HTR-8/SVneo (cell line): ENCODE data around the gene DLD.
"Not testable (repeated sequence)": the region's sequence is repeated elsewhere in the genome, so short reads cannot be mapped to it uniquely, and the experiment has no call there.

Source experiments
- DNase-seq: peaks from one replicate; pipeline ENCODE4 v3.0.0; 2011; ENCODE audit warnings: low spot score, mixed read lengths; ENCODE audit not compliant: insufficient read length
- FAIRE-seq: peaks from 2 replicates; lab custom pipeline; 2011; peaks lifted over from hg19 to GRCh38; lab: Jason Lieb, UNC

DLD gene

GRCh38 chr7:107939573-107940489 lies 48.8 kb downstream of the DLD start:
- DNase-seq (no peak), FAIRE-seq (no peak)

GRCh38 chr7:107940951-107941350 lies 50.0 kb downstream of the DLD start:
- no peak for FAIRE-seq
- DNase-seq: no peak

- DNase-seq (no peak), FAIRE-seq (no peak)
These were observed 52.0 kb downstream of the DLD start for GRCh38 chr7:107943018-107943417.

DNA sequence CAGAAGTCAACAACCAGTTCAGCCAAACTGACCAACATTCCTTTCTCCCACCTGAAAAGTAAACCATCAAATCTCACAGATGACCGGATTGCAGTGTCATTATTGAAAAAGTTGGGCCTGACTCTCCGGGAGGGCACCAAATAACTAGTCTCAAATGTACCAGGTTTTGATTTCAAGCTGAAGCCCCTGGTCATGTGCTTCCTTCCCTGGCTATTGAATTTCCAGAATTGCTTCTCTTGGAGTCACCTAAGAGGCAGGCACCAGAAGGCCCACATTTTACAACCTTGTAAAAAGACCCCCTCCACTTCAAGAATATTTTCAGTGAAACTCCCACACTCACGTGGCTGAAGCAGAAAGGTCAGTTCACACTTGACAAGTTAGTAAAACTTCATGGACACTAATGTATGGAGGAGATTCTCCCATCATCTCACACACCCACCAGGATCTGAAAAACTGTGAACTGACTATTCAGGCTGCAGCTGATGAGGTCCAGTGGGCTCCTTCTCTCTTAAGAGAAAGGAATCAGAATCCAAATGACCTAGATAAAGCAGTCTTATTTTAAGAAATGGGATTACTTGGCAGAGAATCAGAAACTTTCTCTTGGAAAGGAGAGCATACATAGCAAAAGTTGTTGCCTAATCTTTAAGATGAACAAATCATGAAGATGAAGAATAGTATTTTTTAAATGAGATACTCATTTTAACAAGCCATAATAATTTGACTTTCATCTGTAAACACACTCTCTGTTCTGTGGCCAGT lies 53.6 kb downstream of the DLD start:
- FAIRE-seq: no peak

DNA sequence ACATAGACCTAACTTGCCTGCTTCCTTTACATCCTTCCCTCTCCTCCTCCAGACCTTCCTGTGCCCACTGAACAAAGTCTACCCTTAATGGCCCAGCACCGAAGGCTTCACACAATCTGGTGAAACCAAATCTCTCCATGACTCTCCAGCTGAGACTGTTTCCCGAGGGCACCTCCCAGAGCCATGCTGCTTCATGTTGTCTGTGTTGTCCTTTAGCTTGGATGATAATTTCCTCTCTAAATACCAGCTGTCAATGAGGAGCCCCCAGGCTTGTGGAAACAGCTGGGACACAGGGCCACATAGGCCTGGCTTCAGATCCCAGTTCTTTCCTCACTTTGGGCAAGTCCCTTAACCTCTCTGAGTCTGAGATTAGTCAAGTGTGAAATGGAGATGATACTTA lies 54.3 kb downstream of the DLD start:
- FAIRE-seq (no peak), DNase-seq (no peak)

More for the DNA sequence above, 53.6 kb downstream of the DLD start:
- no peak for DNase-seq

- no peak for FAIRE-seq
- DNase-seq: no peak
These were observed 55.5 kb downstream of the DLD start for GRCh38 chr7:107946451-107946850.

GRCh38 chr7:107946881-107947280 lies 55.9 kb downstream of the DLD start:
- FAIRE-seq: no peak
- DNase-seq: no peak

DNA sequence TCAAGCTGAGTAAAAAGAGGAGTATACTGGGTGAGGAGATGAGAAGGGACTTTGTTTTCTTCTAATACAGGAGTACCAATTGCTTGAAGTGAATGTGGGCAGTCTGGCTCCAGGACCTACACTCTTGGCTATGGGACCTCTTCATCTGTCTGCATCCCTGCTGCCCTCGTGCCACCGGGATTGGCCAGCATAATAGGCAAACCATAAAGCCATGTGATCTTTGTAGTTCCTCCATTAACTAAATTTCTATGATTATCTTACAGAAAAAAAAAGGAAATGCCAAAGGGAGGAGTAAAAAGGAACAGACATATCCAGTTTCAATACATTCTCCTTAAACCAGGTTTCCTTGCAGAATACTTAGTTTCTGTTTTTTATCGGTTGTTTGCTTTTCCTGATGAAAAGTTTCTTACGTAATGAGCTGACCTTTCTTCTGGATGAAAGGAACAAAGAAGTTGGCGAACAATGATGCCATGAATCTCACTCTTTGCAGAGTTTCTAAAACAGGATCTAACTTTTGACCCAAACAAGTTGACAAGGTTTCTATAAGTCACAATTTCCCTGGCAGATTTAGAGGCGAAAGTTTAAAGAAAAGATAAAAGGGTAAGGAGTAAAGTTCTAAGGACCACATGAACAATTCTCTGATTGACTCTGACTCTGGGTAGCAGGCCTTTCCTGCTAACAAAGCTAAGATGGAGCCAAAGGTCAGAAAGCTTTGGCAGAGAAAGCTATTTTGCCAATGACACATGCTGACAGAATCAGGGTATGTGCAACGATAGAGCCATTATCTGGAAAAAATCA lies 57.9 kb downstream of the DLD start:
- DNase-seq (peak; percentile 51), FAIRE-seq (no peak)

GRCh38 chr7:107949443-107949935 lies 58.5 kb downstream of the DLD start:
- no peak for FAIRE-seq
- DNase-seq: no peak

DNA sequence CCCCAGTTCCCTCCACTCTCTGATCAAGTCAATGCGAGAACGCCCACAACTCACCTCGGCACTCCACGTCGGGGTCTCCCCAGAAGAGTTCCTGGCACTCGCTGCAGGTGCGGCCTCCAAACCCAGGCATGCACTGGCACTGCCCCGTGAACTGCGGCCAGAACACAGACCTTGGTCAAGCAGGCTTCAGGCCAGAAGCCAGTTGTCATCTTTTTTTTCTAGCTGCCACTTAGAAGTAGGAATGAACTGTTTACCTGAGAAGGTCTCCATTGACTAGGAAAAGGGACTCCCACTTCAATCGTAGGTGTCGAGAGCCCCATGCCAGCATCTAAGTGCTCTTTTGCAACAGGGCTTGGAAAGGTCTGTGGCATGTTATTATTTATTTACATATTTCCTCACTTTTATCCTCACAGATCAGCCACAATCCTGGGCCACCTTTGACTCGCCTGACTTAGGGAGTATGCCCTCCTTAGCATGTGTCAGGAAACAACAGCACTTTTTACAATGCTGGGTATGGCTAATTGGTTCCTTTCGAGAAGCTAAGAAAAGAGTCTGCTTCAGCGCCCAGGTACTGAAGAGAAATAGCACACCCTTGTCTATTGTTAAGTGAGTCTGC lies 60.3 kb downstream of the DLD start:
- DNase-seq (no peak), FAIRE-seq (no peak)

GRCh38 chr7:107951896-107952295 lies 60.9 kb downstream of the DLD start:
- DNase-seq (no peak), FAIRE-seq (no peak)

- DNase-seq: no peak
- no peak for FAIRE-seq
These were observed 62.4 kb downstream of the DLD start for GRCh38 chr7:107953265-107953923.

DNA sequence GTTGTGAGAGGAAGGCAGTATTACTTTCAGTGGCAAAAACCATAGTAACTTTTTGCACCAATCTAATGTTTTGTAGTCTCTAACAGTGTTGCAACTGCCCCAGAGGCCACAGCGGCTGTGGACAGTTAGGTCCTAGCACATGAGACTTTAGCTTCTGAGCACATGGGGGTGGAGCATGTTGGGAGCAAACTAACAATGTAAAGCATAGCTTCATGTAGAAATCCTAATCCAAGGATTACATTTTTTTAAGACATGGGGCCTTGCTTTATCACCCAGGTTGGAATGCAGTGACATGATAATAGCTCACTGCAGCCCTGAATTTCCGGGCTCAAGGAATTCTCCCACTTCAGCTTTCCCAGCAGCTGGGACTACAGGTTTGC lies 62.9 kb downstream of the DLD start:
- FAIRE-seq: no peak
- no peak for DNase-seq

GRCh38 chr7:107955394-107955793 lies 64.4 kb downstream of the DLD start:
- DNase-seq: no peak
- no peak for FAIRE-seq

GRCh38 chr7:107956950-107957349 lies 66.0 kb downstream of the DLD start:
- not testable (repeated sequence) for DNase-seq, FAIRE-seq

GRCh38 chr7:107957436-107957835 lies 66.5 kb downstream of the DLD start:
- DNase-seq (no peak), FAIRE-seq (no peak)

GRCh38 chr7:107958764-107959526 lies 68.0 kb downstream of the DLD start:
- FAIRE-seq: no peak
- DNase-seq: no peak

DNA sequence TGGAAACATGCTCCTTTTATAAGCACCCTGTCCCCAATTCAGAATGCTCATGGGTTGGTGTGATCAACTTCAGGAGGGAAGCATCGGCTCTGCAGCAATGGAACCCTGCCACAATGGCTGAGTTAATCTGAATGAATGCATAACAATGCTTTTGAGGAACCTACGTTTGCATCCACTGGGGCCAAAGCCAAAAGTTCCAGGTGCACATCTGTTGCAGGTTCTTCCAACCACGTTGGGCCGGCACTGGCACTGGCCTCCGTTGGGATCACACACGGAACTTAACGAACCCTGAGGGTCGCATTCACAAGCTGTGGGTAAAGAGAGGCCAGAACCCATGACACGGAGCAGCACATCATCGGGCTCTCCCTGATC lies 68.5 kb downstream of the DLD start:
- no peak for DNase-seq
- FAIRE-seq: no peak

DNA sequence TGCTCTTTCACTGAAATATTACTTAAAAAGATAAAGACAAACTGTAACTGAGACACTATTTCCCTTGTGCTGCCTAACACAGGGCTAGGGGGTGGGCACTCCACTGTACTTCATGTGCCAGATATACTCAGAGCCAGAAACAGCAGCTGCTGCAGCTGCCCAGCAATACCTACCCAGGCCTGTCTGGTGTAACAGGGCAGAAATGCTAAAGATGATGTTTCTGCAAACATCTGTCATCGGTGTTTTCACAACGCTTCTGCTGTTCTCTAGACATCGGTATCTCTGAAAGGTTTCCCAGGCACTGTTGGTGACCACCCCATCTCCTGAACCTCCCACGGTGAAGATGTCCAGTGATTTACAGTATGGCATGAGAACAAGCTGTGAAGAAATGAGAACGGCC lies 69.3 kb downstream of the DLD start:
- DNase-seq (no peak), FAIRE-seq (no peak)
